Measurements from ENCODE around the gene KRTAP10-12. TPM values are rescaled to one million over a fixed set of nuclear protein-coding genes. Genes with fewer than 3 reads are reported as not detected.
"Not testable (repeated sequence)": the region's sequence is repeated elsewhere in the genome, so short reads cannot be mapped to it uniquely, and the experiment has no call there.

KRTAP10-12 gene
- total RNA-seq (2014; rRNA removed; shearing (Covaris generic)), result not detected in 2 replicates

GRCh38 chr21:44697172-44697810, at the start of gene KRTAP10-12:
Gene KRTAP10-12 (plus strand): TSS chr21:44697172. CDS start chr21:44697202, 30 bp downstream.
- not testable (repeated sequence) for DNase-seq (ENCODE audit: low read depth)

GRCh38 chr21:44647222-44647552, 49.8 kb upstream of the KRTAP10-12 start:
- no peak for DNase-seq (ENCODE audit: low read depth)

GRCh38 chr21:44648557-44649311, 48.2 kb upstream of the KRTAP10-12 start:
- no peak for DNase-seq (ENCODE audit: low read depth)

- no peak for DNase-seq (ENCODE audit: low read depth)
Measured at GRCh38 chr21:44649521-44650100, 47.4 kb upstream of the KRTAP10-12 start.

- no peak for DNase-seq (ENCODE audit: low read depth)
Measured at GRCh38 chr21:44650265-44650972, 46.6 kb upstream of the KRTAP10-12 start.

- DNase-seq (ENCODE audit: low read depth), result no peak
Measured at GRCh38 chr21:44650973-44651675, 45.8 kb upstream of the KRTAP10-12 start.

GRCh38 chr21:44653123-44653522, 43.8 kb upstream of the KRTAP10-12 start:
- DNase-seq (ENCODE audit: low read depth), result peak; percentile 3

- no peak for DNase-seq (ENCODE audit: low read depth)
Measured at GRCh38 chr21:44653656-44654575, 43.1 kb upstream of the KRTAP10-12 start.

GRCh38 chr21:44654576-44655175, 42.3 kb upstream of the KRTAP10-12 start, which contains the start of gene KRTAP12-4:
Gene KRTAP12-4 (minus strand): TSS chr21:44654659. CDS start chr21:44654614, 45 bp downstream.
- no peak for DNase-seq (ENCODE audit: low read depth)

- no peak for DNase-seq (ENCODE audit: low read depth)
Measured at GRCh38 chr21:44656868-44657267, 40.1 kb upstream of the KRTAP10-12 start.

GRCh38 chr21:44657635-44658540, 39.1 kb upstream of the KRTAP10-12 start, which contains the start of gene KRTAP12-3:
Gene KRTAP12-3 (plus strand): TSS chr21:44657932. CDS start chr21:44657980, 48 bp downstream.
- peak; percentile 1 for DNase-seq (ENCODE audit: low read depth)

GRCh38 chr21:44658541-44658910, 38.4 kb upstream of the KRTAP10-12 start:
- DNase-seq (ENCODE audit: low read depth), result no peak

GRCh38 chr21:44658913-44659595, 37.9 kb upstream of the KRTAP10-12 start:
- peak; percentile 2 for DNase-seq (ENCODE audit: low read depth)

- DNase-seq (ENCODE audit: low read depth), result not testable (repeated sequence)
Measured at GRCh38 chr21:44661567-44661966, 35.4 kb upstream of the KRTAP10-12 start.

GRCh38 chr21:44664691-44665090, 32.3 kb upstream of the KRTAP10-12 start:
- DNase-seq (ENCODE audit: low read depth), result no peak

GRCh38 chr21:44666401-44667320, 30.3 kb upstream of the KRTAP10-12 start, which contains the start of gene KRTAP12-2:
Gene KRTAP12-2 (minus strand): TSS chr21:44666927. CDS start chr21:44666886, 41 bp downstream.
- no peak for DNase-seq (ENCODE audit: low read depth)

- DNase-seq (ENCODE audit: low read depth), result no peak
Measured at GRCh38 chr21:44667612-44668011, 29.4 kb upstream of the KRTAP10-12 start.
